Astrocyte (in vitro differentiated cells and primary cell): ENCODE measurements around the gene THOC1.

ENCODE experiments used
- EZH2 ChIP-seq: IDR thresholded peaks from 2 replicates; pipeline ENCODE4 v1.6.1; 2012; ENCODE audit warnings: mild to moderate bottlenecking, low read length, inconsistent platforms; ENCODE audit not compliant: insufficient read depth
- TF ChIP-seq, protein P1 (sequence below): IDR thresholded peaks from 2 replicates; pipeline ENCODE4 v1.5.1; 2011; ENCODE audit warnings: low read depth, mild to moderate bottlenecking, inconsistent platforms, low read length, moderate library complexity; ENCODE audit not compliant: insufficient read depth

DNA sequence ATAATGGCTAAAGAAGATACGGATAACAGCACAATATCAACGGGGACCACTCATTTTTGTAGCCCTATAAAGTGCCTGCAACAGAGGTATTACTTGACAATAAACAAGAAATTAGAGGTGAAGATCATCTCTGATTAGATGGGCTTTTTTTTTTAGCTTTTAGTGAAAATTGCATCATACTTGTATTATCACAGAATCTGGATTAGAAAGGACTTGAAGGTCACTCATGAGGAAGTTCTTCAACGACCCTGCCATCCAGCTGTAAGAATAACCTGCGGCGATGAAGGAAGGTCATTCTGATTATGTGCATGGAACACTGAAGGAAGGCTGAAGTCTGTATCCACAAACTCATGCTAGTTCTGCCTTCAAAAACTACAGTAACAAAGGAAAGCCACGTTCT lies 40.5 kb downstream of the THOC1 start:
- TF ChIP-seq, protein P1, sequence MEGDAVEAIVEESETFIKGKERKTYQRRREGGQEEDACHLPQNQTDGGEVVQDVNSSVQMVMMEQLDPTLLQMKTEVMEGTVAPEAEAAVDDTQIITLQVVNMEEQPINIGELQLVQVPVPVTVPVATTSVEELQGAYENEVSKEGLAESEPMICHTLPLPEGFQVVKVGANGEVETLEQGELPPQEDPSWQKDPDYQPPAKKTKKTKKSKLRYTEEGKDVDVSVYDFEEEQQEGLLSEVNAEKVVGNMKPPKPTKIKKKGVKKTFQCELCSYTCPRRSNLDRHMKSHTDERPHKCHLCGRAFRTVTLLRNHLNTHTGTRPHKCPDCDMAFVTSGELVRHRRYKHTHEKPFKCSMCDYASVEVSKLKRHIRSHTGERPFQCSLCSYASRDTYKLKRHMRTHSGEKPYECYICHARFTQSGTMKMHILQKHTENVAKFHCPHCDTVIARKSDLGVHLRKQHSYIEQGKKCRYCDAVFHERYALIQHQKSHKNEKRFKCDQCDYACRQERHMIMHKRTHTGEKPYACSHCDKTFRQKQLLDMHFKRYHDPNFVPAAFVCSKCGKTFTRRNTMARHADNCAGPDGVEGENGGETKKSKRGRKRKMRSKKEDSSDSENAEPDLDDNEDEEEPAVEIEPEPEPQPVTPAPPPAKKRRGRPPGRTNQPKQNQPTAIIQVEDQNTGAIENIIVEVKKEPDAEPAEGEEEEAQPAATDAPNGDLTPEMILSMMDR = no peak
- no peak for TF ChIP-seq EZH2
